Activated naive CD8-positive, alpha-beta T cell (primary cell): ENCODE results near the gene SH3TC1.

Experiments used
- H3K27ac Mint-ChIP-seq: one replicate; pipeline ENCODE4 v1.8.0; 2021; ENCODE audit warnings: mixed read lengths
- H3K27me3 Mint-ChIP-seq: one replicate; pipeline ENCODE4 v1.8.0; 2021; ENCODE audit warnings: mixed read lengths
- H3K36me3 Mint-ChIP-seq: one replicate; pipeline ENCODE4 v1.8.0; 2021; ENCODE audit warnings: mixed read lengths
- H3K4me1 Mint-ChIP-seq: one replicate; pipeline ENCODE4 v1.8.0; 2021; ENCODE audit warnings: low read depth, mixed read lengths
- H3K4me3 Mint-ChIP-seq: one replicate; pipeline ENCODE4 v1.8.0; 2021; ENCODE audit warnings: mild to moderate bottlenecking, mixed read lengths
- H3K9me3 Mint-ChIP-seq: one replicate; pipeline ENCODE4 v1.8.0; 2021; ENCODE audit warnings: low read depth, mixed read lengths

Gene SH3TC1

GRCh38 chr4:8276358-8277240 is 77.5 kb downstream of the SH3TC1 start:
- Mint-ChIP-seq H3K27ac (no peak overlapping the region), H3K9me3 (no peaks in the 10 kb centered on the region), H3K4me3 (no peak overlapping the region), H3K27me3 (peaks cover 3% of the 10 kb centered on the region), H3K36me3 (no peaks in the 10 kb centered on the region), H3K4me1 (peaks cover 1% of the 10 kb centered on the region)

DNA sequence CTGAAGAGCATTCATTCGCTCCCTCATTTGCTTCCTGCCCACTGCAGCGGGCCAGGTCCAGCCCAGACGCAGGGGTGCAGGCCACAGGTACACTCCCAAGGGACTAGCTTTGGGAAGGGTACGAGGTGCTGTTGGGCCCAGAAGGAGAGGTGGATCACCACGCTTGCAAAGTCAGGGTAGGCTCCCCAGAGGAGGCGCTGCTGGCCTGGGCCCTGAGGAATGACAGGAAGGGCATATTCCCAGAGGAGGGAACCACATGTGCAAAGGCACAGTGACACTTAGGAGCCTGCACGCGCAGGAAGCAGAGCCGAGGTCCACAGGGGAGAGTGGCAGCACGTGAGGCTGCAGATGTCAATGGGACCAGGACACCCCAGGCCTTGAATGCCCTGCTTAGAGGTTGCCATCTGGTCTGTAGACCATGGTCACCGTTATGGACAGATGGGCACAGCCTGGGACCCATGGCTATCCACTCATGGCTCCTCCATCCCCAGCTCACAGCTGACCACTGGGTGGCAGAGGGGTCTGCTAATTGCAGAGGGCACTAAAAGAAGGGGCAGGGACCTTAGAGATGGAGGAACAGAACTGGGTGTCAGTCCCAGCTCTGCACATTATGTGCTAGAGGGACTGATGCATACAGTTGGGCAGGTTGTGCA is 78.4 kb downstream of the SH3TC1 start:
- no peak overlapping the region for H3K4me3 Mint-ChIP-seq
- peaks cover 1% of the 10 kb centered on the region for H3K4me1 Mint-ChIP-seq
- no peaks in the 10 kb centered on the region for H3K9me3 Mint-ChIP-seq
- no peaks in the 10 kb centered on the region for H3K36me3 Mint-ChIP-seq
- H3K27me3 Mint-ChIP-seq: peaks cover under 1% of the 10 kb centered on the region
- H3K27ac Mint-ChIP-seq: no peak overlapping the region

GRCh38 chr4:8278009-8278395 is 78.9 kb downstream of the SH3TC1 start:
- H3K27me3 Mint-ChIP-seq: no peaks in the 10 kb centered on the region
- H3K4me3 Mint-ChIP-seq: no peak overlapping the region
- H3K27ac Mint-ChIP-seq: no peak overlapping the region
- H3K4me1 Mint-ChIP-seq: peaks cover 1% of the 10 kb centered on the region
- H3K9me3 Mint-ChIP-seq: no peaks in the 10 kb centered on the region
- no peaks in the 10 kb centered on the region for H3K36me3 Mint-ChIP-seq

DNA sequence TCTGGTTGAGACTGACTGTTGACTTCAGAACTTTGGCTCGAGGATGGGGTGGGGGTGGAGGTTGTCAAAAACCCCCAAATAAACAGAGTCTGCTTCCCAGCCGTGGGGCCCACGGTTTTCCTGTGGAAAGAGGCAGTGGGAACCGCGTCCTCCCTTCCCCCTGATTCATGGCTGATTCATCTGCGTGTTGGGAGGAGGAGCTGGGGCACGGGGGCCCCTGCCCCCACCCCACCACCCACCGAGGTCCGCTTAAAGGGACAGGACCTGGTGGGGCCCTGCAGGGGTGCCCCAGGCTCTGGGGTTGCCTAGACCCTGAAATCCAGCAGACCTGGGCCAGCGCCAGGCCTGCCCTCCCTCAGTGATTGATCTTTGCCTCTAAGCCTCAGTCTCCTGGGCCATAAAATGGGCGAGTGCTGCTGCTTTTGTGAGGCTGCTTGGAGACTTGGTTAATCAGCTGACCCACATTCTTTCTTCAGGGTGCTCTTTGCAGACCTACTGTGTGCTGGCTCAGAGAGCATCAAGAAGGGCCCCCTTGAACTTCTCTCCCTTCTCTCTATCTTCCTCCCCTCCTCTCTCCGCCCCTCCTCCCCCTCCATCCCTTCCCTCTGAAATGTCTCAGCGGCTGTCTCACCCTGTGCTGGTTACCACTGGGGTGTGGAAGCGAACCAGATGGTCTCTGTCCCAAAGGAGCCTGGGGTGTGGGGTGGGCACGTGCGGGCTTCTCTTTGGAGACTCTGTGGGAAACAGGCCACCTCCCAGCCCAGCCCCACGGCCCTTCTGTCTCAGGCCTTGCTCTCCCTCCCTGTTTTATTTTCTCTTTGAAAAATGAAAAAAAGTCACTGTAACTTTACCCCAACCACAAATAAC is 79.6 kb downstream of the SH3TC1 start:
- no peak overlapping the region for H3K27ac Mint-ChIP-seq
- H3K27me3 Mint-ChIP-seq: no peaks in the 10 kb centered on the region
- no peak overlapping the region for H3K4me3 Mint-ChIP-seq
- H3K9me3 Mint-ChIP-seq: no peaks in the 10 kb centered on the region
- no peaks in the 10 kb centered on the region for H3K36me3 Mint-ChIP-seq
- peaks cover 1% of the 10 kb centered on the region for H3K4me1 Mint-ChIP-seq

DNA sequence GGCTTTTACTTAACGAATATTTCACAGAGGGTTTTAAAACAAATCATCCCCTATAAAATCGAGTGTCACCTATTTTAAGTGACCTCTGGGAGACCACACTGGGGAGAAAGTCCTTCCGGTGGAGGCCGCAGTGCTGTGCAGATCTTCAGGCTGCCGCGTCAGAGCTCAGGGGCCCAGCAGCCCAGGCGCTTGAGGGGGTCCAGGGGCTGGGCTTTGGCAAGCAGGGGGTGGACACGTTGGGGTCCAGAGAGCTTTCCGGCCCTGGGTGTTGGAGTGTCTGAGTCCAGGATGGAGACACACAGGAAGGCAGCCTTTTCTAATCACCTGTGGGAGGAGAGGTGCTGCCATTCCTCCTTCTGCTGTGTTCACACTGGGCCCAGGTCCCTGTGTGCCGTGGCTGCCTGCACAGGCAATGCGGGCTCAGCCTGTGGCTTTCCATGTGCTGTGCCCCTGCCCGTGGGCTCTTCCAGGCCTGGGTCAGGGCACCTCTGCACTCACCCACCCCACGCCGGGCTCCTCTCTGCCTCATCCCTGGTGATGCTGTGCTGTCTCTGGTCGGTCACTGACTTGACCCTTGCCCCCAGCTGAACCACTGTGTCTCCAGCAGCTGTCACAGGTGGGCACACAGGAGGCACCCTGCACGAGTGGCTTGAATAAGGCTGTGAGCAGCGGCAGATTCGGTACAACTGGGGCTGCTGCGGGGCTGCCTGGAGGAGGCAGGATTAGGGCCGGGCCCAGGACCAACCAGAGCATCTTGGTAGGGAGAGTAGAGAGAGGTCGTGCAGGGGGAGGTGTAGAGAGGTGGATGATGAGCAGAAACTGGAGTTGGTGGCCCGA is 80.4 kb downstream of the SH3TC1 start:
- no peaks in the 10 kb centered on the region for H3K9me3 Mint-ChIP-seq
- no peak overlapping the region for H3K4me3 Mint-ChIP-seq
- H3K4me1 Mint-ChIP-seq: peaks cover 1% of the 10 kb centered on the region
- no peaks in the 10 kb centered on the region for H3K36me3 Mint-ChIP-seq
- no peaks in the 10 kb centered on the region for H3K27me3 Mint-ChIP-seq
- no peak overlapping the region for H3K27ac Mint-ChIP-seq

DNA sequence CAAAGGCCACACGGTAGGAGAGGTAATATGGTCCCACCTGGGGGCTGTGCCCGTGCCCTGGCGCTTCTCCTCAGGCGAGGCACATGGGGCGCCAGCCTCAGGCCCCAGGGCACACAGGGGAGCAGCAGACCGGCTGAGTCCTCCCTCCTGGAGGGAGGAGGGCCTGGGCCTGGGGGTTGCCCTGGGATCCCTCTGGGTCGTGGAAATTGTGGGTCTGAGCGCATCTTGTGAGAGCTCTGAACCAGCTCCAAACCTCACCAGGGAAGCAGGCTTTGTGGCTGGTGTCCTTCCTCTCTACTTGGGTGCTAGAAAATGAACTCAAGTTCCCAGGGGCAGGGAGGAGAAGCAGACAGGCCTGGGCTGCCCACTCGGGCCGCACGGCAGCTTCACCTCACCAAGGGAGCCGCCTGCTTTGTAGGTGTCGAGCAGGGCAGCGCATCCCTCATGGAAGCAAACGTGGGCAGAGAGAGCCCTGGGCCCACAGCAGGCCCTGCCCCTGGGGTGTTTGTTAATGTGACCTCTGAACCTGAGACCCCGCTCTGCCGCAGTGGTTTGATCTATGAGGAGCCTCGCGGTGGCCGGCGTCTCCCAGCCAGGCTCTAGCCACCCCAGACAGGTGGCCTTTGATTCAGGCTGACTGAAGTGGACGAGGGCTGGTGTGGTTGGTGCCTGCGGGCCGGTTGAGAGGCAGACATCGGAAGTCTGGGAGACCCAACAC is 81.2 kb downstream of the SH3TC1 start:
- H3K9me3 Mint-ChIP-seq: no peaks in the 10 kb centered on the region
- no peak overlapping the region for H3K27ac Mint-ChIP-seq
- no peak overlapping the region for H3K4me3 Mint-ChIP-seq

GRCh38 chr4:8280876-8281440 is 81.9 kb downstream of the SH3TC1 start:
- Mint-ChIP-seq H3K4me1 (peaks cover 1% of the 10 kb centered on the region), H3K9me3 (no peaks in the 10 kb centered on the region), H3K36me3 (no peaks in the 10 kb centered on the region), H3K4me3 (no peak overlapping the region), H3K27ac (no peak overlapping the region), H3K27me3 (no peaks in the 10 kb centered on the region)

More for the DNA sequence above, 81.2 kb downstream of the SH3TC1 start:
- peaks cover 1% of the 10 kb centered on the region for H3K4me1 Mint-ChIP-seq
- H3K36me3 Mint-ChIP-seq: no peaks in the 10 kb centered on the region
- H3K27me3 Mint-ChIP-seq: no peaks in the 10 kb centered on the region

DNA sequence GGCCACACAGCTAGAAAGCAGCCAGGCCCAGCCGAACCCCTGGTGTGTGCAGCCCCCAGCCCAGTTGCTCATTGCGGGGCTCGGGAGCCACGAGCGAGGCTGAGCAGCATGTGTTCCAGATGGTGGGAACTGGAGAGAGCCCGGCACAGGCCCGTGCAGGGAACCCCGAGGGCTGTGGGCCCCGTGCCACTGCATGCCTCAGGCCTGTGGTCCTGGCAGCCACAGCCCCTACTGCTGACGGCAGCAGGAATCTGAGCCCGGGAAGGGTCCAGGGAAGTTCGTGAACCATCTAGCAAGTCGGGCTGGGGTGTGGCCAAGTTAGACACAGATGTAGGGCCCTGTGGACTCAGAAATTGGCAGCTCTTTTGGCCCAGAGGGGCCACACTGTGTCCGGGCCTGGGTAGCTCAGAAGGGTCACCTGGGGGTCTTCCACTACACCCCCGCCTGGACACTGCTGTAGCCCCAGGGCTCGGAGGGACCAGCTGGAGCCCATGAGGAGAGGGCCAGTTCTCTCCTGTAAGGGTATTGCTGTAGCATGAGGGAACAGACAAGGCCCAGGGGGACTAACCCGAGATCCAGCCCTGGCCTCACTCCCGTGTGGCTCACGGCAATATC is 82.5 kb downstream of the SH3TC1 start:
- no peaks in the 10 kb centered on the region for H3K9me3 Mint-ChIP-seq
- H3K4me1 Mint-ChIP-seq: peaks cover 1% of the 10 kb centered on the region
- no peaks in the 10 kb centered on the region for H3K36me3 Mint-ChIP-seq
- no peak overlapping the region for H3K27ac Mint-ChIP-seq
- H3K4me3 Mint-ChIP-seq: no peak overlapping the region
- no peaks in the 10 kb centered on the region for H3K27me3 Mint-ChIP-seq

GRCh38 chr4:8282134-8282641 is 83.1 kb downstream of the SH3TC1 start:
- Mint-ChIP-seq H3K9me3 (no peaks in the 10 kb centered on the region), H3K36me3 (no peaks in the 10 kb centered on the region), H3K4me1 (peaks cover 1% of the 10 kb centered on the region), H3K27ac (no peak overlapping the region), H3K27me3 (no peaks in the 10 kb centered on the region), H3K4me3 (no peak overlapping the region)

DNA sequence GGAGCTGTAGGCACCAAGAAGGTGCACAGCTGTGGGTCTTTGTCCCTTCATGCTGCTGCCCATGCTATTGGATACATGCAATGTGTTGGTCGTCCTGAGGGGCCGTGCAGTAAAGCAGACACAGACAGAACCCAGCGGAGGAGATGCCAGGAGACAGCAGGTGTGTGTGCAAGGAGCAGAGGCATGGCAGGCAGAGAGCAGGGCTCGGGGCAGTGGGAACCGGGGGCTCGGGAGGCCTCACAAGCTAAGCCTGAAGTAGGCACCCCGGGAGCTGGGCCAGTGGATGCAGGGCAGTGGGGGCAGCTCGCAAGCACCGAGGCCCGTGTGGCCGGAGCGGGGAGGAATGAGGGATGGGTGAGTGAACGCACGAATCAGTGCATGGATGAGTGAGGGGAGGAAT is 83.7 kb downstream of the SH3TC1 start:
- no peak overlapping the region for H3K4me3 Mint-ChIP-seq
- H3K27me3 Mint-ChIP-seq: no peaks in the 10 kb centered on the region
- no peak overlapping the region for H3K27ac Mint-ChIP-seq
- H3K9me3 Mint-ChIP-seq: no peaks in the 10 kb centered on the region
- no peaks in the 10 kb centered on the region for H3K36me3 Mint-ChIP-seq
- peaks cover 1% of the 10 kb centered on the region for H3K4me1 Mint-ChIP-seq

- Mint-ChIP-seq H3K4me1 (peaks cover 1% of the 10 kb centered on the region), H3K27me3 (no peaks in the 10 kb centered on the region), H3K4me3 (no peak overlapping the region), H3K36me3 (no peaks in the 10 kb centered on the region), H3K9me3 (no peaks in the 10 kb centered on the region), H3K27ac (no peak overlapping the region)
Measured at GRCh38 chr4:8283161-8283560, 84.1 kb downstream of the SH3TC1 start.

GRCh38 chr4:8283631-8284121 is 84.6 kb downstream of the SH3TC1 start:
- Mint-ChIP-seq H3K36me3 (no peaks in the 10 kb centered on the region), H3K4me1 (peaks cover 1% of the 10 kb centered on the region), H3K9me3 (no peaks in the 10 kb centered on the region), H3K4me3 (no peak overlapping the region), H3K27ac (no peak overlapping the region), H3K27me3 (no peaks in the 10 kb centered on the region)

DNA sequence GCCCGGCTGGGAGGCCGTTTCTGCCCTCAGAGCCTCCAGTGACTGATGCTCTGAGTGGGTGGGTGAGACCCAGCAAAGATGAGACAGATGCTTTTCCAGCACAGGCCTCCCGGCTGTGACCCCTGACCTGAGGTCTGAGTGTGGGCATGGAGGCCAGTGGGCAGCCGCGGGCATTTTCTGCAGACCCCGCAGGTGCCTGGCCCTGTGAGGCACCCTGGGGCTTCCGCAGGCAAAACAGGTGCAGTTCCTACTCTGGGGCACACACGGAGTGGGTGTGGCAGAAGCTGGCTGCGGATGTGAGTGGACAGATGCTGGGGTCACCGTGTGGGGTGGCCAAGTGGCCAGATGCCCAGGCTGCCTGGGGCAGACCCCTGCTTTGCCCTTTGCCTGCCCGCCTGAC is 85.3 kb downstream of the SH3TC1 start:
- Mint-ChIP-seq H3K4me1 (no peaks in the 10 kb centered on the region), H3K27ac (no peak overlapping the region), H3K9me3 (no peaks in the 10 kb centered on the region), H3K27me3 (no peaks in the 10 kb centered on the region), H3K36me3 (no peaks in the 10 kb centered on the region), H3K4me3 (no peak overlapping the region)
